Measurements from ENCODE around the gene MYLK4. TPM values are rescaled to one million over a fixed set of nuclear protein-coding genes. Genes with fewer than 3 reads are reported as not detected.

Gene MYLK4
- total and polyA plus RNA-seq, 2 of the 13 experiments (the other 11 are each of a cell fraction or from before 2014, with no cell fraction given) = 0.26 to 0.29 TPM

GRCh38 chr6:2684766-2685754 is 65.7 kb downstream of the MYLK4 start:
- Histone ChIP-seq H4K20me1 (ENCODE audit: insufficient read depth, low read length) (no peaks in the 10 kb centered on the region), H3K79me2 (ENCODE audit: insufficient read depth, low read length) (no peaks in the 10 kb centered on the region), H3K4me2 (ENCODE audit: low read depth, low read length) (peak overlapping the region; percentile 58), H3K9ac (ENCODE audit: insufficient read depth, low read depth, low read length) (no peak overlapping the region), H3K9me3 (ENCODE audit: low read length) (no peaks in the 10 kb centered on the region), H3K27ac (ENCODE audit: extremely low read length, insufficient read depth, low read length) (peak overlapping the region; percentile 9), H3K27me3 (ENCODE audit: control insufficient read depth in 1 of 2, insufficient read depth in 2 of 2, low read length in 2 of 2) (no peaks in the 10 kb centered on the region; a peak in 2 of 5 replicates), H3K4me3 (replicated peaks in 1 of 3; ENCODE audit: insufficient read depth in 1 of 3, low read depth in 2 of 3, low read length in 3 of 3) (peak overlapping the region in 1 of 3 experiments; percentile 11; a peak in 1 of 6 replicates), H3K36me3 (replicated peaks in 1 of 2; ENCODE audit: control insufficient read depth in 1 of 2, insufficient read depth in 2 of 2, low read length in 2 of 2) (no peaks in the 10 kb centered on the region), H2AFZ (ENCODE audit: low read length) (peak overlapping the region; percentile 10), H3K4me1 (ENCODE audit: insufficient read depth, low read length) (peaks cover 43% of the 10 kb centered on the region)
- BruUV-seq (replicated peaks) = no TSS peak
- 91% methylated on average over 30 of the region's 30 CpGs for WGBS (ENCODE audit: low lambda C conversion rate)
- in situ Hi-C loops (cut with HindIII; ENCODE audit: extremely low pct_ligation_motif_present, low pct_unique_long_range_greater_than_20kb) = no loop called here
- FAIRE-seq = peak; percentile 15
- DNase-seq (ENCODE audit: low spot score) = peak; percentile 53
- CTCF ChIA-PET (ENCODE audit: low intra/inter-chr PET ratio, low total read pairs) = no interaction called here
- POLR2A ChIA-PET = no interaction called here
- ATAC-seq = peak; percentile 74
- intact Hi-C loops (cut with micrococcal nuclease; ENCODE audit: unreplicated experiment) = no loop called here
- TF ChIP-seq ZNF737 (CRISPR knock-in tag; IDR thresholded peaks at IDR 0.05; ENCODE audit: borderline replicate concordance) (0 out of 2 replicates have a peak, but pooled peaks have one; percentile 83), GABPB1 (CRISPR knock-in tag; IDR thresholded peaks at IDR 0.05) (0 out of 2 replicates have a peak, but pooled peaks have one; percentile 2), ZNF687 (CRISPR knock-in tag; IDR thresholded peaks at IDR 0.05) (peak; percentile 45), HNF1B (CRISPR knock-in tag; IDR thresholded peaks at IDR 0.05) (peak; percentile 28; the same call in 1 of the 2 replicates), SALL1 (CRISPR knock-in tag; IDR thresholded peaks at IDR 0.05) (peak; percentile 43; the same call in 1 of the 2 replicates), CEBPG (CRISPR knock-in tag; IDR thresholded peaks at IDR 0.05) (peak; percentile 33; the same call in 1 of the 2 replicates), ZNF296 (CRISPR knock-in tag; conservative IDR thresholded peaks at IDR 0.05) (peak; percentile 75), ARHGAP35 (CRISPR knock-in tag; IDR thresholded peaks at IDR 0.05; ENCODE audit: borderline replicate concordance) (no peak), PPARG (CRISPR knock-in tag; conservative IDR thresholded peaks at IDR 0.05) (peak; percentile 94), HNF4A (CRISPR knock-in tag; IDR thresholded peaks at IDR 0.05) (peak; percentile 76), MIXL1 (CRISPR knock-in tag; IDR thresholded peaks at IDR 0.05) (peak; percentile 60; the same call in 1 of the 2 replicates), ZNF207 (IDR thresholded peaks at IDR 0.05; ENCODE audit: borderline replicate concordance) (no peak), FUBP1 (CRISPR knock-in tag; IDR thresholded peaks at IDR 0.05; ENCODE audit: borderline replicate concordance) (no peak), KDM5B (CRISPR knock-in tag; IDR thresholded peaks at IDR 0.05; ENCODE audit: borderline replicate concordance) (peak; percentile 58; the same call in 1 of the 2 replicates)

Data from HepG2 (cell line).